ENCODE data around the gene GTF3C5.
"Not testable (repeated sequence)": the region's sequence is repeated elsewhere in the genome, so short reads cannot be mapped to it uniquely, and the experiment has no call there.

The GTF3C5 gene

GRCh38 chr9:132997591-132997990 is 33.2 kb upstream of the GTF3C5 start:
- no peak overlapping the region for H3K4me3 ChIP-seq (ENCODE audit: low read length in 2 of 2)
- no peaks in the 10 kb centered on the region for H3K9me3 ChIP-seq (ENCODE audit: control insufficient read depth in 2 of 2, low read length in 2 of 2)
- H3K9ac ChIP-seq (ENCODE audit: low read length in 2 of 2), result no peak overlapping the region
- no peaks in the 10 kb centered on the region for H3K4me1 ChIP-seq (ENCODE audit: control insufficient read depth, insufficient read depth, low read length)
- H3K36me3 ChIP-seq (ENCODE audit: control insufficient read depth in 2 of 2, insufficient read depth in 2 of 2, low read length in 2 of 2), result no peaks in the 10 kb centered on the region
- no peak overlapping the region for H3K27ac ChIP-seq (ENCODE audit: low read length)
- H3K27me3 ChIP-seq (ENCODE audit: control insufficient read depth in 1 of 2, insufficient read depth in 2 of 2, low read length in 2 of 2), result peaks cover 33 to 41% of the 10 kb centered on the region in 2 donors

- not testable (repeated sequence) for H3K27ac ChIP-seq (ENCODE audit: low read length); H3K9ac ChIP-seq (ENCODE audit: low read length in 2 of 2); H3K4me3 ChIP-seq (ENCODE audit: low read length in 2 of 2); H3K4me1 ChIP-seq (ENCODE audit: control insufficient read depth, insufficient read depth, low read length); H3K9me3 ChIP-seq (ENCODE audit: control insufficient read depth in 2 of 2, low read length in 2 of 2); H3K36me3 ChIP-seq (ENCODE audit: control insufficient read depth in 2 of 2, insufficient read depth in 2 of 2, low read length in 2 of 2)
- peaks cover 32 to 40% of the 10 kb centered on the region in 2 donors for H3K27me3 ChIP-seq (ENCODE audit: control insufficient read depth in 1 of 2, insufficient read depth in 2 of 2, low read length in 2 of 2)
These were observed 32.6 kb upstream of the GTF3C5 start for GRCh38 chr9:132998221-132998620.

DNA sequence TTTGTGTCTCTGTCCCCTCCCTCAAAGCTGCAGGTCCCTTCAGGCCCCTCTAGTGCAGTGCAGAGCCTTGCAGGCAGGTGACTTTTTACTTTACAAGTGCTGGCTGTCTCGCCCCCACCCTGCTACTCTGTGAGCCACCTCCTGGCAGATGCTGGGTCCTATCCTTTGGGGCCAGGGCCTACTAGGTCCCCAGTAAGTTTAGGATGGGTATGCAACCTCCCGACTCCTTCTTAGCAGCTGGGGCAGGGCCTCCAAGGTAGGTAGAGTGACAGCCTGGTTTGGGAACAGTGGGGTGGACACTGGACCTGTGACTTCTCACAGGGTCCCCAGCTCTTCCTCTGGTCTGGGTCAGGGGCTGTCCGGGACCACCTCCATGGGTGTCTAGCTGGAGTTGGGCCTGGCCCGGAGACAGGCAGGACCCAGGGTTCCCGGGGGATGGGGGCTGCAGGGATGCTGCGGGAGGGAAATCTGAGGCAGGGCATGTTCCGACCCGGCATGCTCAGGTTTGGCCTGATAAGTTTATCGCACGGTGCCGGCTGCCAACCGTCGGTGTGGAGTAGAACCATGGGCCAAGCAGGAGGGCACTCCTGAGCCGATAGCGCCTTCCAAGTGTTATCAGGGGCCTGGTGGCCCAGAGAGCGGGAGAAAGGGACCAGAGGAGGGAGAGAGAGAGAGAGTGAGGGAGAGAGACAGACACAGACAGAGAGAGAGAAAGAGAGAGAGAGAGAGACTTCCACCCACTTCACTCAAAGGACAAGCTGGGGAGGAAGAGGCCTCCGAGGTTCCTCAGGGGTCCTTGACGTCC is 31.8 kb upstream of the GTF3C5 start:
- H3K27ac ChIP-seq (ENCODE audit: low read length), result no peak overlapping the region
- no peak overlapping the region for H3K4me3 ChIP-seq (ENCODE audit: low read length in 2 of 2)
- H3K4me1 ChIP-seq (ENCODE audit: control insufficient read depth, insufficient read depth, low read length), result no peaks in the 10 kb centered on the region
- H3K27me3 ChIP-seq (ENCODE audit: control insufficient read depth in 1 of 2, insufficient read depth in 2 of 2, low read length in 2 of 2), result peaks cover 26 to 37% of the 10 kb centered on the region in 2 donors
- H3K36me3 ChIP-seq (ENCODE audit: control insufficient read depth in 2 of 2, insufficient read depth in 2 of 2, low read length in 2 of 2), result no peaks in the 10 kb centered on the region
- no peak overlapping the region for H3K9ac ChIP-seq (ENCODE audit: low read length in 2 of 2)
- no peaks in the 10 kb centered on the region for H3K9me3 ChIP-seq (ENCODE audit: control insufficient read depth in 2 of 2, low read length in 2 of 2)

DNA sequence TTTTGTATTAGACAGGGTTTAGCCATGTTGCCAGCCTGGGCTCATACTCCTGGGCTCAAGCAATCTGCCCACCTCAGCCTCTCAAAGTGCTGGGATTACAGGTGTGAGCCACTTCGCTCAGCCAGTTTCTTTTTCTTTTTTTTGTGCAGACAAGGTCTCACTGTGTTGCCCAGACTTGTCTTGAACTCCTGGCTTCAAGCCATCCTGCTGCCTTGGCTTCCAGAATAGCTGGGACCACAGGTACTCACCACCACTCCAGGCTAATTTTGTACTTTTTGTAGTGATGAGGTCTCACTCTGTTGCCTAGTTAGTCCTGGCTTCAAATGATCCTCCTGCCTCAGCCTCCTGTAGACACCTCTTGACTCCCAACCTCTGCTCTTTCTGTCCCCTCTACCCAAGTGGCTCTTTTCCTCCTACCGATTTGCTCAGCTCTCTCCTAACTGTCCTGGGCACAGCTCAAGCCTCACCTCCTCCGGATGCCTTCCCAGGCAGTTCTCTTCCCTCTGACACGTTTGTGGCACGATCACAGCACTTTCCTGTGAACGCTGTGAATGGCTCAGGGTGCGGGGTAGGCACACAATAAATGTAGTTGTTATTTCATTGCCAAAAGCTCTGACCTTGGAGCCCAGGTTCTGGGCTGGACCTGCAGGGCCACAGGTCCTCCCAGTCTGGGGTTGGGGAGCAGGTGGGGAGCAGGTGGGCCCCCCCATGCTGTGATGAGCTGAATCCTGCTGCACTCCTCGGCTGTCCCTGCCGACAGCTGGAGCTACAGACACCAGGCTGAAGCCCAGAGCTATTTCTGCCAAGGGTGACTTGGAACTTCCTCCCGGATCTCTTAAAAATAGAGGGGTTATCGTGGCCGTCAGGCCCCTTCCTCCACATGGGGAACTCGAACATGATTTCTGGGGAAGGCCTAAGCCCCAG is 28.4 kb upstream of the GTF3C5 start:
- H3K27ac ChIP-seq (ENCODE audit: low read length), result no peak overlapping the region
- H3K27me3 ChIP-seq (ENCODE audit: control insufficient read depth in 1 of 2, insufficient read depth in 2 of 2, low read length in 2 of 2), result peaks cover 10 to 34% of the 10 kb centered on the region in 2 donors

GRCh38 chr9:133003071-133003461 is 27.7 kb upstream of the GTF3C5 start:
- Histone ChIP-seq H3K9me3 (ENCODE audit: control insufficient read depth in 2 of 2, low read length in 2 of 2) (no peaks in the 10 kb centered on the region), H3K27ac (ENCODE audit: low read length) (no peak overlapping the region), H3K9ac (ENCODE audit: low read length in 2 of 2) (no peak overlapping the region), H3K4me3 (ENCODE audit: low read length in 2 of 2) (no peak overlapping the region), H3K4me1 (ENCODE audit: control insufficient read depth, insufficient read depth, low read length) (no peaks in the 10 kb centered on the region), H3K36me3 (ENCODE audit: control insufficient read depth in 2 of 2, insufficient read depth in 2 of 2, low read length in 2 of 2) (no peaks in the 10 kb centered on the region), H3K27me3 (ENCODE audit: control insufficient read depth in 1 of 2, insufficient read depth in 2 of 2, low read length in 2 of 2) (peaks cover 12 to 37% of the 10 kb centered on the region in 2 donors)

More for the DNA sequence above, 28.4 kb upstream of the GTF3C5 start:
- Histone ChIP-seq H3K9ac (ENCODE audit: low read length in 2 of 2) (no peak overlapping the region), H3K36me3 (ENCODE audit: control insufficient read depth in 2 of 2, insufficient read depth in 2 of 2, low read length in 2 of 2) (no peaks in the 10 kb centered on the region), H3K4me1 (ENCODE audit: control insufficient read depth, insufficient read depth, low read length) (no peaks in the 10 kb centered on the region), H3K9me3 (ENCODE audit: control insufficient read depth in 2 of 2, low read length in 2 of 2) (no peaks in the 10 kb centered on the region), H3K4me3 (ENCODE audit: low read length in 2 of 2) (no peak overlapping the region)

GRCh38 chr9:133003671-133004090 is 27.1 kb upstream of the GTF3C5 start:
- Histone ChIP-seq H3K4me3 (ENCODE audit: low read length in 2 of 2) (no peak overlapping the region), H3K27me3 (ENCODE audit: control insufficient read depth in 1 of 2, insufficient read depth in 2 of 2, low read length in 2 of 2) (peaks cover 12 to 38% of the 10 kb centered on the region in 2 donors), H3K9me3 (ENCODE audit: control insufficient read depth in 2 of 2, low read length in 2 of 2) (no peaks in the 10 kb centered on the region), H3K9ac (ENCODE audit: low read length in 2 of 2) (no peak overlapping the region), H3K4me1 (ENCODE audit: control insufficient read depth, insufficient read depth, low read length) (no peaks in the 10 kb centered on the region), H3K27ac (ENCODE audit: low read length) (no peak overlapping the region), H3K36me3 (ENCODE audit: control insufficient read depth in 2 of 2, insufficient read depth in 2 of 2, low read length in 2 of 2) (no peaks in the 10 kb centered on the region)

GRCh38 chr9:133004091-133004998 is 26.5 kb upstream of the GTF3C5 start:
- Histone ChIP-seq H3K27me3 (ENCODE audit: control insufficient read depth in 1 of 2, insufficient read depth in 2 of 2, low read length in 2 of 2) (peaks cover 12 to 38% of the 10 kb centered on the region in 2 donors), H3K36me3 (ENCODE audit: control insufficient read depth in 2 of 2, insufficient read depth in 2 of 2, low read length in 2 of 2) (no peaks in the 10 kb centered on the region), H3K4me1 (ENCODE audit: control insufficient read depth, insufficient read depth, low read length) (no peaks in the 10 kb centered on the region), H3K4me3 (ENCODE audit: low read length in 2 of 2) (no peak overlapping the region), H3K9me3 (ENCODE audit: control insufficient read depth in 2 of 2, low read length in 2 of 2) (no peaks in the 10 kb centered on the region), H3K27ac (ENCODE audit: low read length) (no peak overlapping the region), H3K9ac (ENCODE audit: low read length in 2 of 2) (no peak overlapping the region)

GRCh38 chr9:133004999-133005760 is 25.6 kb upstream of the GTF3C5 start:
- Histone ChIP-seq H3K9ac (ENCODE audit: low read length in 2 of 2) (no peak overlapping the region), H3K27ac (ENCODE audit: low read length) (no peak overlapping the region), H3K36me3 (ENCODE audit: control insufficient read depth in 2 of 2, insufficient read depth in 2 of 2, low read length in 2 of 2) (no peaks in the 10 kb centered on the region), H3K4me1 (ENCODE audit: control insufficient read depth, insufficient read depth, low read length) (no peaks in the 10 kb centered on the region), H3K4me3 (ENCODE audit: low read length in 2 of 2) (no peak overlapping the region), H3K27me3 (ENCODE audit: control insufficient read depth in 1 of 2, insufficient read depth in 2 of 2, low read length in 2 of 2) (peaks cover 12 to 38% of the 10 kb centered on the region in 2 donors), H3K9me3 (ENCODE audit: control insufficient read depth in 2 of 2, low read length in 2 of 2) (peaks cover 0 to 3% of the 10 kb centered on the region in 2 donors)

DNA sequence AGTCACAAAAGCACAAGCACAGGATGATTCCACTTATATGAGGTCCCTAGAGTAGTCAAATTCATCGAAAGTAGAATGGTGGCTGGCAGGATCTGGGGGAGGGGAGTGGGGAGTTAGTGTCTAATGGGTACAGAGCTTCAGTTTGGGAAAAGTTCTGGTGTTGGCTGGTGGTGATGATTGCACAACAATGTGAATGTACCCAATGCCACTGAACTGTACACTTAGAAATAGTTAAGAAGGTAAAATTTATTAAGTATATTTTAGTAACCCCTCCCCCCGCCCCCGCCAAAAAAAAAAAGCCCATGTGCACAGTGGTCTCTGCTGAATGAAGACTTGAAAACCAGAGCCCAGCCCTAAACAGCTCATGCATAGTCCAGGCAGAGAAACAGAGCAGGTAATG is 24.8 kb upstream of the GTF3C5 start:
- Histone ChIP-seq H3K9me3 (ENCODE audit: control insufficient read depth in 2 of 2, low read length in 2 of 2) (peaks cover 0 to 3% of the 10 kb centered on the region in 2 donors), H3K4me1 (ENCODE audit: control insufficient read depth, insufficient read depth, low read length) (no peaks in the 10 kb centered on the region), H3K4me3 (ENCODE audit: low read length in 2 of 2) (no peak overlapping the region), H3K27ac (ENCODE audit: low read length) (no peak overlapping the region), H3K27me3 (ENCODE audit: control insufficient read depth in 1 of 2, insufficient read depth in 2 of 2, low read length in 2 of 2) (peaks cover 9 to 35% of the 10 kb centered on the region in 2 donors), H3K9ac (ENCODE audit: low read length in 2 of 2) (no peak overlapping the region), H3K36me3 (ENCODE audit: control insufficient read depth in 2 of 2, insufficient read depth in 2 of 2, low read length in 2 of 2) (no peaks in the 10 kb centered on the region)

Measured in stomach smooth muscle (tissue), 2 donors.